ENCODE measurements around the gene ABCB4.
"Not testable (repeated sequence)": the region's sequence is repeated elsewhere in the genome, so short reads cannot be mapped to it uniquely, and the experiment has no call there.

The ABCB4 gene

DNA sequence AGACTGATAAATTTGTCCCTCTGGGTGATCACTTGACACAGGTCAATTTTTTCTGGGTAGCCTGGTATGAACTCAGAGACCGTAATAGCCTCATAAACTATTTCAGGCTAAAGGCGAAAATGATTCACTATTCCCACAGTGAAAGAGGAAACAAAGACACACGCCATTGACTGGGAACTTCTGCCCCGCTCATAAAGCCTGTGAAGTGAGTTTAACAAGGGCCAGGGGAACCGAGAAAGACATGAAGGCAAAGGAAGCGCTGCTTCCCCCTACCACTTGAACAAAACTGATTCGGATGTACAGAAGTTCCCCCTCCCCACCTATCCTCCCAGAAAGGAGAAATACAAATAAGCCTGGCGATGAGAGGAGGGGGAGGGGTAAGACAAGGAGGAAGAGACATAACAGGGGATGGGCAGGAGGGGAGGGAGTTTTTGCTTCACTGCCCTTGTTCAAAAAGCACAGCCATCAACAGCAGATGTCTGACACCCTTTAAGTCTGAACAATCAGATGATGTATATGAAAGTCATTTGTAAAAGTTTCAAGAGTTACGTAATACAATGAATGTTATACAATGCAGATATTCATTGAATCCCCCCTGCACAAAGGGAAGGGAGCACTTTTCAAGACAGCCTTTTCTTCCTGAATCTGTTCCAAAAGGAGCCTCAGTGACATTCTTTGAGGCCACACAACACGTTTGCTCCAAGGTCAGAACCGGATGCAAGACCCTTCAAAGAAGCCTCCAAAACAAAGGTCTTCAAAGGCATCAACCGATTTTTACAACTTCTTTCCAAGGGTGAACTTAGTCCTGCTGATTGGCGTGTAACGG, 734 bp downstream of the ABCB4 start:
- DNase-seq (ENCODE audit: low read depth): no peak

DNA sequence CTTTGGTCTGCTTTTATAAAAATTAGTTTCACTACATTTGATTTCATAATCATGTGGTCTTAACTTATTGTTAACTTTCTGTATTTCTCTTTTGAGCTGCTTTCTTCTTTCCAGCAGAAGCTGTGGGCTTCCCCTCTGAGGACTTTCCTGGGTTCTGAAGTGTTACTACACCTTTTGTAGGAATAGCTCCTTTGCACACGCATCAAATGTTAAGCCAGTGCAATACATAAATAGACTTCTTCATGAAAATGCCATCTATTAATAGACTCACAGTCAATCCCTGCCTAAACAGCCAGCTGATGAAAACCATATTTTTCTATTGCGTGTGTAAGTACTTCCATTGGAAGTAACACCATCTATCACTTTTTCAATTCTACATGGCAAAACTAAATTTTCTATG, 1.5 kb downstream of the ABCB4 start:
- DNase-seq (ENCODE audit: low read depth): no peak

DNA sequence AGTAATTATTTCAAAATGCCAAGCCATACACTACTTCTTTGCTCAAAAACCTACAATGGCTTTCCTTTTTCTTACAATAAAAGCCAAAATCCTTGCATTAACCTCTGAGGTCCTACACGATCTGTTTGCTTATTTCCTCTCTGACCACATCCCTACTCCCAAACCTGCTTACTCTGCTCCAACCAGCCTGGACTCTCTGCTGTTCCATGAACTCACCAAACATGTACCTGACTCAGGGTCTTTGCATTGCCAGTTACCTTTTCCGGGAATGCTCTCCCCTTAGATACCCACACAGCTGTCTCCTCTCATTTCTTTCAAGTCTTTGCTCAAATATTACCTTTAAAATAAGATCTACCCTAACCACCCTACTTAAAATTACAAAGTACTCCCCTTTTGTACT, 2.3 kb downstream of the ABCB4 start:
- DNase-seq (ENCODE audit: low read depth): no peak

DNA sequence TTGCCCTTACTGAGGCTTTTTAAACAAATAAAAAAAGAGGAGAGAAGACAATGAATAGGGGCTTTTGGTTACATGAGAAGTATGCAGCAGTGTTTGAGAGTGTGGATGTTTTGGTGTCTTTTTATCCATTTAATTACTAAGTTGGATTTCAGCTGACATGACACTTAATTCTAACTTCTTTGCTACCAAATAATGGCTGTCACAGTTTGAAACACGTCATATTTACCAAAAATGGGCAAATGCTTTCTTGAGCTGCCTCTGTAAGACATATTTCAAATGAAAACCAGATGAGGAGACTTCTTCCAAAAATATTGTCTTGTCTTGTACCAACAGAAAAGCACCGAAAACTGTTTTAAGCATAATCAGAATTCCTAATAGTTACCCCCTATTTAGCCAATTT, 4.0 kb downstream of the ABCB4 start:
- no peak for DNase-seq (ENCODE audit: low read depth)

DNA sequence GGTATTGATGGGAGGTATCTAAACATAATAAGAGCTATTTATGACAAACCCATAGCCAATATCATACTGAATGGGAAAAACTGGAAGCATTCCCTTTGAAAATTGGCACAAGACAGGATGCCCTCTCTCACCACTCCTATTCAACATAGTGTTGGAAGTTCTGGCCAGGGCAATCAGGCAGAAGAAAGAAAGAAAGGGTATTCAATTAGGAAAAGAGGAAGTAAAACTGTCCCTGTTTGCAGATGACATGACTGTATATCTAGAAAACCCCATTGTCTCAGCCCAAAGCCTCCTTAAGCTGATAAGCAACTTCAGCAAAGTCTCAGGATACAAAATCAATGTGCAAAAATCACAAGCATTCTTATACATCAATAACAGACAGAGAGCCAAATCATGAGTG, 6.3 kb downstream of the ABCB4 start:
- not testable (repeated sequence) for DNase-seq (ENCODE audit: low read depth)

DNA sequence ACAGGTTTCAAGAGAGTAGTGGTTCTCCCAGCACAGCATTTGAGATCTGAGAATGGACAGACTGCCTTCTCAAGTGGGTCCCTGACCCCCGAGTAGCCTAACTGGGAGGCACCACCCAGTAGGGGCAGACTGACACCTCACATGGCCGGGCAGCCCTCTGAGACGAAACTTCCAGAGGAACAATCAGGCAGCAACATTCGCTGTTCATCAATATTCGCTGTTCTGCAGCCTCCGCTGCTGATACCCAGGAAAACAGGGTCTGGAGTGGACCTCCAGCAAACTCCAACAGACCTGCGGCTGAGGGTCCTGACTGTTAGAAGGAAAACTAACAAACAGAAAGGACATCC, 10.0 kb downstream of the ABCB4 start:
- not testable (repeated sequence) for DNase-seq (ENCODE audit: low read depth)

DNA sequence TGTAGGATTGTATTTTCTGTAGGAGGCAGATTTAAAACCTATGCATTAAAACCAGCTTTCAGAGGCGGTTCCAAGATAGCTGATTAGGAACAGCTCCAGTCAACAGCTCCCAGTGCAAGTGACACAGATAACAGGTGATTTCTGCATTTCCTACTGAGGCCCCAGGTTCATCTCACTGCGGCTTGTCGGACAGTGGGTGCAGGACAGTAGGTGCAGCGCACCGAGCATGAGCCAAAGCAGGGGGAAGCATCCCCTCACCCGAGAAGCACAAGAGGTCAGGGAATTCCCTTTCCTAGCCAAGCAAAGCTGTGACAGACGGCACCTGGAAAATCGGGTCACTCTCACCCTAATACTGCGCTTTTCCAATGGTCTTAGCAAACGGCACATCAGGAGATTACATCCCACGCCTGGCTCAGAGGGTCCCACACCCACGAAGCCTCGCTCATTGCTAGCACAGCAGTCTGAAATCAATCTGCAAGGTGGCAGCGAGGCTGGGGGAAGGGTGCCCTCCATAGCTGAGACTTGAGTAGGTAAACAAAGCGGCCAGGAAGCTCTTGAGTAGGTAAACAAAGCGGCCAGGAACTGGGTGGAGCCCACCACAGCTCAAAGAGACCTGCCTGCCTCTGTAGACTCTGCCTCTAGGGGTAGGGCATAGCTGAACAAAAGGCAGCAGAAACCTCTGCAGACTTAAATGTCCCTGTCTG, 10.5 kb downstream of the ABCB4 start:
- not testable (repeated sequence) for DNase-seq (ENCODE audit: low read depth)

DNA sequence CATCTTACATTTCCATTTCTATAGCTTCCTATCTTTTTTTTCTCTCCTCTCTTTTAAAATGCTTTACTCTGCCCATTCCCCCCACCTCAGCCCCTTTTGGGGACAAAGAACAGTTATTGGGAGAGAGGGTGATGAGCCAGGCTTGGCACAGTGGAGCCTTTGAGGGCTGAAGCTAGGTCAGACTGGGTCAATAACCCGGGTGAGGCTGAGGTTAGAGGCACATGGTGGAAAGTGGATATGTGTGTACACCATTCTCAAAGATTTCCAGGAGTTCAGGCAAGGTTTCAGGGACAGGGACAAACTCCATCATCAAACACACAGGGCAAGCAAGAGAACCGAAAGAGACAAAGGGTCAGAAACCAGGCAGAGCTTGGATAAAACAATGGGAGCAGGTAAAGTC, 11.5 kb downstream of the ABCB4 start:
- no peak for DNase-seq (ENCODE audit: low read depth)

DNA sequence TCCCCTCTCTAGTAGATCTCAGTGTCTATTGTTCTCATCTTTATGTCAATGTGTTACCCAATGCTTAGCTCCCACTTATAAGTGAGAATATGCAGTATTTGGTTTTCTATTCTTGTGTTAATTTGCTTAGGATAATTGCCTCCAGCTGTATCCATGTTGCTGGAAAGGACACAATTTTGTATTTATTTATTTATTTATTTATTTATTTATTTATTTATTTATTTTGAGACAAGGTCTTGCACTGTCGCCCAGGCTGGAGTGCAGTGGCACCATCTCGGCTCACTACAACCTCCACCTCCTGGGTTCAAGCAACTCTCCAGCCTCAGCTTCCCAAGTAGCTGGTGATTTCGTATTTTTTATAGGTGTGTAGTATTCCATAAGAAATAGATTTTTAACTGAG, 15.0 kb downstream of the ABCB4 start:
- not testable (repeated sequence) for DNase-seq (ENCODE audit: low read depth)

DNA sequence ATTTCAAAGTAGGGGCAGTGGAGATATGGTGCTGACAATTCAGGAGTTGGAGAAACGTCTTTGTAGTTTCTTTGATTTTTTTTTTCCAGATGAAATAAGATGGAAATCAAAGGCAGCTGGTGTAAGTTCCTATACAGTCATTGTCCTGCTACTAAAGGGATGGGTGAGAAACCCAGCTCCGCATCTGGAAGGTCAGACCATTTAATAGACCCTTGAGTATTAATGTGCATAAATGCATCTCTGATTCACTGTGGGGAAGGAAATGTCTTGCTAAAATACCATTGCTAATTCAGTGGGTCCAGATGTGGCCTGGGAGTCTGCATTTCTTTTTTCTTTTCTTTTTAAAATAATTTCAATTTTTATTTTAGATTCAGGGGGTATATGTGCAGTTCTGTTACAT, 15.5 kb downstream of the ABCB4 start:
- DNase-seq (ENCODE audit: low read depth): no peak

DNA sequence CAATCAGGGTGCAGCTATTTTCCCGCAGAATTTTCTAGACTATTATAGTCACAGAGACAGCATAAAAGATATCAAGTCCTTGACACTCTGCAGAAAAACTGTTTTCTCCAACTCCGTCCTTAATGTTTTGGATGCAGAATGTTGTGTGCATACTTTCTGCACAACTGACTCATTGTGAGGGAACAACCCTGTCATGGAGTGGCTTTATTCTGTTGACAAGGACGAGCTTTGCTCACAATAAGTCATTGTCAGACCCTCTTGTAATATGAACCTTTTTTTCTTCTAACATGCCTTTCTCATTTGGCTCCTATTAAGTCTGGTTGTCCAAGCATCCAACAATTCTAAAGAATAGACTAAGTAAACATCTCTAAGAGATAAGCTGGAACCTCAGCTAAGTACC, 17.3 kb downstream of the ABCB4 start:
- DNase-seq (ENCODE audit: low read depth): no peak

DNA sequence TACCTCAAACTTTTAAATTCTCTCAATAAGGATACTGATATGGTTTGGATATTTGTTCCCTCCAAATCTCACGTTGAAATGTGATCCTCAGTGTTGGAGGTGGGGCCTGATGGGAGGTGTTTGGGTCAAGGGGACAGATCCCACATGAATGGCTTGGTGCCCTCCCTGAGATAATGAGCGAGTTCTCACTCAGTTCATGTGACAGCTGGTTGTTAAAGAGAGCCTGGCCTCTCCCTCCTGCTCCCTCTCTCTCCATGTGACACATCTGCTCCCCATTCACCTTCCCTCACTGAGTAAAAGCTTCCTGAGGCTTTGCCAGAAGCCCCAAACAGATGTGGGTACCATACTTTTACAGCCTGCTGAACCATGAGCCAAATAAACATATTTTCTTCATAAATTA, 19.2 kb downstream of the ABCB4 start:
- DNase-seq (ENCODE audit: low read depth): no peak

DNA sequence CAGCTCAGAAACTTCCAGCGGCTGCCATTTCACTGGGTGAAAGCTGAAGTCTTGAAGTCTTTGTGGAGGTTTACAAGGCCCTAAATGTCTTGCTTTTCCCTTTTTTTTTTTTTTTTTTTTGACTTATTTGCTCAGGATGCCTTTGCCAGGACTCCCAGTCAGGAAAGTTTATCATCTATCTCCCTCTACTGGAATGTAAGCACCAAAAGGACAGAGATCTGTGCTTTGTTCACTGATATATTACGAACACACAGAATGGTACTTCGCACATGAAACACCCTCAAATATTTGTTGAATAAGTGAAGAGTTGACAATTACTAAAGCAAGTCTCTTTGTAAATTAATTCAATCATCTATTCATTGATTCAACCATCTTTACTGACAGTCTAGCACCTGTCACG, 23.2 kb downstream of the ABCB4 start:
- DNase-seq (ENCODE audit: low read depth): no peak

DNA sequence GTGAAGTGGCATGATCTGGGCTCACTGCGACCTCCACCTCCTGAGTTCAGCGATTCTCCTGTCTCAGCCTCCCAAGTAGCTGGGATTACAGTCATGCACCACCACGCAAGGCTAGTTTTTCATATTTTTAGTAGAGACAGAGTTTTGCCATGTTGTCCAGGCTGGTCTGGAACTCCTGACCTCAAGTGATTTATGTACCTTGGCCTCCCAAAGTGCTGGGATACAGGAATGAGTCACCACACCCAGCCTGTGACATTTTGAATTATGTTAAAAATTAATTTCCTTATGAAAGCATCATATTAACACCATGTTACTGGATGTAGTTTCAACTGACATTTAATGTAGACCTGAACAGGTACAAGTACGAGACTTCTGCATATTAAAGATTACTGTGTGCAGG, 24.3 kb downstream of the ABCB4 start:
- DNase-seq (ENCODE audit: low read depth): no peak

DNA sequence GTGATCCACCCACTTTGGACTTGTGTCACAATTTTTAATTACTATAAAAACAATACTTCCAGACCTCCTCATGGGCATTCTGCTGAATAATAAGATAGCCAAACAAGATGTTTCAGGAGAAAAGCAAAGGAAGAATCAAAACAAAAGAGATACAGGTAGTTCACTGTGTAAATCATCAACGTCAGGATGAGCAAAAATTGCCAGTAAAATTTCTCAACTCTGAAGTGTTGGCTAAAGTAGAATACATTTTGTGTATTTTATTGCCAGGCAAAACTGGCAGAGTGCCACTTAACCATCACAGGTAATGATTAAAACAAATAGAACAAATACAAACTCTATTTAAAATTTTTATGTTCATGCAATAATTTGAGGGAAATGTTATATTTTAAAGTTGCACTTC, 24.8 kb downstream of the ABCB4 start:
- DNase-seq (ENCODE audit: low read depth): no peak

DNA sequence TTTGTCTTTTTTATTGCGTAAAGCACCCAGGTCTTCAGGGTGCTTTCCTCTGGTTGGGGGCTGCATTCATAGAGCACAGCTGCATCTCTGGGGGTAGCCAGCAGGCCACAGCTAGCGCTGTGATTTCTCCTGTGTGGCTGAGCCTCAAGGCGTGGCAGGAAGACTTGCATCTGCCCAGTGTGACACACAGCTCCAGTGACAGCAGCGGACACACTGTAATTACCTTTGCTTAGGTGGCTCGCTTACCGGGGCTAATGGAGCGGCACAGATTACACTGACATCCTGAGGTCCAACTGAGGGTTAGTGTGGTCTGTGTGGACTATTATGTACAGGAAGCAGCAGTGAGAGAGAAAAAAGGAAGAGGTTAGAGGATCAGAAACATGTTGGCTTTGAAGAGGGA, 27.1 kb downstream of the ABCB4 start:
- no peak for DNase-seq (ENCODE audit: low read depth)

DNA sequence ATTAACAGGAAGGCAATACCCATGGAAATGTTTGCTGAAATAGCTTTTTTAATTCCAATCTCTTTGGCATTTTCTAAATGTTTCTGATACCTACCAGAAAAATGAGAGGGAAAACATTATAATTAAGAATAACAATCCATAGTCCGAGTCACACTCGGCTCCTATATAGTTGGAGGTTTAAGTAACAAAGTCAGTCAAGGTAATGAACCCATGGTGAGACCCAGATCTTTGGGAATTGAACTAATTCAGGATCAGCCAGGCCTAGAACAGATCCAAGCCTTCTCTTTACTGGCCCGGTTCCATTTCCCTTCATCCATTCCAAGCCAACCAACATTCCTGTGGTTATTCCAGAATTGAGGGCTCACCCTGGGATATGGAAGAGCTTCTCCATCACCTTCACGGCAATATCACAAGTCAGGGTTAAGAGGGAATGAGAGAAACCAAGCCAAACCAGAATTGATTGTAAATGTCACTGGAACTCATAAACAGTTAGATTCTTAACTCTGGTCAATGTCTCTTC, 28.3 kb downstream of the ABCB4 start:
- no peak for DNase-seq (ENCODE audit: low read depth)

DNA sequence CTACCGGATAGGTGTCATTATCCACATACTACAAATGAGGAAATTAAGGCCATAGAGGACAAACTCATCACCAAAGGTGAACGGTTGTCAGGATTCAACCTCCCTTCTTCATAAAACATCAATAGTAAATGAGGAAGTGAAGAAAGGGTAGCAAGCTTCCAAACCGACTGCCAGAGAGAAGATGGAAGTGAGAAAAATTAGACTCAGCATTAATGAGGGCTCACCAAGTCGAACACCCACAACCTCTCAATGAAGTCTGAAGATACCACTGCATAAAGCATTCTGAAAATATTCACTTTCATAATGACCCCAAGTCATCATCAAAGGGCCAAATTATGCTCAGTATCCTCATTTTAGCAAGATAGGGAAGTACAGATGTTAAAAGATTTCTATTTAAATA, 29.6 kb downstream of the ABCB4 start:
- no peak for DNase-seq (ENCODE audit: low read depth)

DNA sequence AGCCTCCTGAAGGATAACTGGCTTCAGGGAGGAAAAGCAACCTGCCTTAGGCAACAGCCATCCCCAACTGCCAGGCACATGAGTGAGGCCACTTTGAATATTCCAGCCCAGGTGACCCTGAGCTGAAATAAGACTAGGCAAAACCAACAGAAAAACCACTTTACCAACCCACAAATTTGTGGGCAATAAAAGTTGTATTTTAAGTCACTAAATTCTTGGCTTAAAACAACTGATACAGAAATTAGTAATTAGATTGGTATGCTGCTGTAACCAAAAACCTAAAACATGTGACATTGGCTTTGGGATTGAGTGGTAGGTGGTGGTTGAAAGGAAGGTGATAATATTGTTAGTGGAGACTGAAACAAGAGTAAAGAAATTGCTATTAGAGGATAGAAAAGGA, 39.9 kb downstream of the ABCB4 start:
- DNase-seq (ENCODE audit: low read depth): no peak

DNA sequence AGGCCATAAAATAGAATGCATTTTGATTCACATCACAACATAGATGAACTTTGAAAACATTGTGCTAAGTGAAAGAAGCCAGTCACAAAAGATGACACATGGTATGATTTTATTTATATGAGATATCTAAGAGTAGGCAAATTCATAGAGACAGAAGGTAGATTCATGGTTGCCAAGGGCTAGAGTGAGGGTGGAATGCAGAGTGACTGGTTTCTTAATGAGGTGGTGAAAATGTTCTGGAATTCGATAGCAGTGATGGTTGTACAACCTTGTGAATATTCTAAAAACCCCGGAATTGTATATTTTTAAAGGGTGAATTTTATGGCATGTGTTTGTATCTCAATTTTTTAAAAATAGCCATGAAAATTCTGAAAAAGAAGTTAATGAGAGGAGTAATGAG, 42.9 kb downstream of the ABCB4 start:
- no peak for DNase-seq (ENCODE audit: low read depth)

DNA sequence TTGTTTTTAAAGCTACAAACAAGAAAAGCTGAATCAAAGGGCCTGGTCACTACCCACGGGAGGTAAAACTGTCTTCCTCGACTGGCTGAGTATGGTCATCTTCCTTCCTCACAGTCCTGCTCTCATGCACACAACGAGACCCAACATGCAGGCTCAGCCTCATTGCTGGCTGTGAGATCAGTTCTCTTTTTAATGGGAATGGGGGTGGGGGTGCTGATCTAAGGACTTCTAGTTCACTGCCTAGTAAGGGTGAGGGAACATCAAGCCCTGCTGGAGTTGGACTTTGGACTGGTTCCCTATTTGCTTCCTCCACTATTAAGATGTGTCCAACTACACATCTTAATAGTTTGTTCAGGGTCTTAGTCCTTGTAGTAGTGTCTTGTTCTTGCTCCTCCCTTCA, 48.2 kb downstream of the ABCB4 start:
- DNase-seq (ENCODE audit: low read depth): no peak

DNA sequence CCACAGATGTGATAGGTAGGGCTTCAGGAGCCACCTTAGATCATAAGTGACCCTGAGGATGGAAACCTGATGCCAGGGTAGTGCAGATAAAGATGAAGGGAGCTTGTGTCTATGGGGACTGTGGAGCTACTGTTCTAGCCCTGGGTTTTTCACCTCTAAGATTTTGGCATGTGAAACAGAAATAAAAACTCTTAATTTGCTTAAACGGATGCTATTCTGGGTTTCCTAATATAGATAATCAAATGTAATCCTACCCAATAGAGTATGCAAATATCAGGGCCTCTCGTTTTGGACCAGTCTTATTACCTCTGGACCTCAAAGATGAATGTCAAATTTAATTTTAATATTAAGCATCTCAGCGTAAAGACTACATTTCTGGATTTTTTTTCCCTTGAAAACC, 49.3 kb downstream of the ABCB4 start:
- no peak for DNase-seq (ENCODE audit: low read depth)

DNA sequence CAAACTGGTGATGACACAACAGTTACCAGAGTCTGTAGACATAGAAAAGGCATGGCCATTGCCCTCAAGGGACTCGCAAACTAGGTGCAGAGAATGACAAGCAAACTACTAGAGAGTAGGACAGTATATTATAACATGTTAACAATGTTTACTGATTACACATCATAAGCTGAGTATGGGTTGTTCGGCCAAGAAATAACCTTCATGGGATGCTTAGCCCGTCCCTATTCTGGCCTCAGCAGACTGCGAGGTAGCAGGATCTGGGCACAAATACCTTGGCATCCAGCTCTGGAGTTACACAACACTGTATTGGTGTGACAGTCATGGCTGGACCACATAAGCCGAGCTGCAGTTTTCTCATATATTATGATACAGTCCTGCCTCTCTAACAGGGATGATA, 51.4 kb downstream of the ABCB4 start:
- DNase-seq (ENCODE audit: low read depth): no peak

DNA sequence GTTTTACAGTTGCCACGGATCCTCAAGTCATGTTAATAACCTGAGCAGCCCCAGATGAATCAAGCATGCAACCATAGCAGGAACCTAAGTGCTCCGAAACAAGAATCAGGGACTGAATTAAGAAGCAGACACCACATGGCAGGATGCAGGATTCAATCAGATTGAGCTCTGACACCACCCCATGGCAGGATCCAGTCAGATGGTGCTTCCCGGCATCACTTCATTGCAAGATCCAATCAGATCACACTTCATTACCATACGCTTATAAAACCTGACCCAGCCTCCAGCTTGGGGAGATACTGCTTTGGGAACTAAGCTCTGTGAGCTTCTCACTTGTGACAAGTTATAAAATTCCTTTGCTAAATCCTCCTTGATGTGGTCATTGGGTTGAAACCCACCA, 55.3 kb downstream of the ABCB4 start:
- DNase-seq (ENCODE audit: low read depth): no peak

Data from activated gamma-delta T cell treated with anti-CD3 and anti-CD28 coated beads, Interleukin-2, amount 50 U/mL, for 16 hours (primary cell).